HG03103 (cell line): Measurements from ENCODE around the gene CYP4A22.
"Not testable (repeated sequence)": the region's sequence is repeated elsewhere in the genome, so short reads cannot be mapped to it uniquely, and the experiment has no call there.

ENCODE experiments used
- ATAC-seq: cut with Tn5 transposase; IDR thresholded peaks from one replicate; pipeline ENCODE4 v1.9.1; 2021; ENCODE audit warnings: low read depth; ENCODE audit not compliant: unreplicated experiment

The CYP4A22 gene

GRCh38 chr1:47147047-47147785 lies 10.0 kb downstream of the CYP4A22 start:
- ATAC-seq: no peak

- ATAC-seq: not testable (repeated sequence)
Observed at GRCh38 chr1:47149162-47149561, 11.9 kb downstream of the CYP4A22 start.

GRCh38 chr1:47156457-47156856 lies 19.2 kb downstream of the CYP4A22 start:
- not testable (repeated sequence) for ATAC-seq

GRCh38 chr1:47157957-47158356 lies 20.7 kb downstream of the CYP4A22 start:
- ATAC-seq: not testable (repeated sequence)

- no peak for ATAC-seq
Observed at GRCh38 chr1:47160716-47161115, 23.5 kb downstream of the CYP4A22 start.

GRCh38 chr1:47161298-47162040 lies 24.2 kb downstream of the CYP4A22 start:
- ATAC-seq: no peak

- ATAC-seq: no peak
Observed at GRCh38 chr1:47164552-47164951, 27.3 kb downstream of the CYP4A22 start.

- ATAC-seq: no peak
Observed at GRCh38 chr1:47172782-47173181, 35.5 kb downstream of the CYP4A22 start.

GRCh38 chr1:47174656-47175020 lies 37.4 kb downstream of the CYP4A22 start:
- ATAC-seq: no peak

GRCh38 chr1:47175227-47175934 lies 38.1 kb downstream of the CYP4A22 start:
- ATAC-seq: no peak

- no peak for ATAC-seq
Observed at GRCh38 chr1:47178020-47178419, 40.8 kb downstream of the CYP4A22 start.

- ATAC-seq: no peak
Observed at GRCh38 chr1:47178654-47179016, 41.4 kb downstream of the CYP4A22 start.

GRCh38 chr1:47179017-47179987 lies 42.1 kb downstream of the CYP4A22 start:
- peak; percentile 91 for ATAC-seq

- ATAC-seq: no peak
Observed at GRCh38 chr1:47179988-47180563, 42.8 kb downstream of the CYP4A22 start.

- ATAC-seq: no peak
Observed at GRCh38 chr1:47180603-47181094, 43.4 kb downstream of the CYP4A22 start.

- ATAC-seq: no peak
Observed at GRCh38 chr1:47181095-47181954, 44.1 kb downstream of the CYP4A22 start.

GRCh38 chr1:47181955-47182675 lies 44.9 kb downstream of the CYP4A22 start:
- no peak for ATAC-seq

GRCh38 chr1:47182676-47183235 lies 45.5 kb downstream of the CYP4A22 start:
- no peak for ATAC-seq
